BJ (cell line): Measurements from ENCODE around the gene HNRNPUL2. TPM values are rescaled to one million over a fixed set of nuclear protein-coding genes. Genes with fewer than 3 reads are reported as not detected.
"Not testable (repeated sequence)": the region's sequence is repeated elsewhere in the genome, so short reads cannot be mapped to it uniquely, and the experiment has no call there.

ENCODE experiments used
- CTCF ChIA-PET: fragments of 350-600 bp; formaldehyde crosslinking; extraction: SDS; loops from one replicate; lab custom pipeline; 2021; ENCODE audit warnings: antibody characterized with exemption, inconsistent platforms; lab: Yijun Ruan, JAX
- POLR2A ChIA-PET: fragments of 300-600 bp; sonication (Branson Sonifier 250); formaldehyde crosslinking; extraction: SDS; loops from one replicate; lab custom pipeline; 2021; ENCODE audit warnings: antibody characterized with exemption; lab: Charles Lee
- DNase-seq: peaks from one replicate; pipeline ENCODE4 v3.0.0-alpha.2; 2011; ENCODE audit warnings: low read depth
- H3K27me3 ChIP-seq: 2 replicates; pipeline ENCODE4 v1.6.0; 2011; ENCODE audit warnings: low read length; ENCODE audit not compliant: control insufficient read depth, insufficient read depth
- H3K36me3 ChIP-seq: 2 replicates; pipeline ENCODE4 v1.5.1; 2011; ENCODE audit warnings: low read length; ENCODE audit not compliant: control insufficient read depth, insufficient read depth
- H3K4me3 ChIP-seq: 2 replicates; pipeline ENCODE4 v1.5.1; 2011; ENCODE audit warnings: low read depth, mild to moderate bottlenecking, control low read depth, low read length
- CTCF ChIP-seq: IDR thresholded peaks from 2 replicates; pipeline ENCODE4 v1.5.1; 2011; ENCODE audit warnings: low read depth, mild to moderate bottlenecking, control low read depth, inconsistent platforms, low read length, moderate library complexity; ENCODE audit not compliant: insufficient read depth
- polyA plus RNA-seq: library from polyadenylated mRNA; depleted of rRNA; stranded (reverse); fragments of >200 nt; gene quantifications from 2 replicates; pipeline ENCODE4 v1.2.3, GENCODE V29; 2011

HNRNPUL2 gene
- polyA plus RNA-seq, 1 experiment = 10.0 TPM

DNA sequence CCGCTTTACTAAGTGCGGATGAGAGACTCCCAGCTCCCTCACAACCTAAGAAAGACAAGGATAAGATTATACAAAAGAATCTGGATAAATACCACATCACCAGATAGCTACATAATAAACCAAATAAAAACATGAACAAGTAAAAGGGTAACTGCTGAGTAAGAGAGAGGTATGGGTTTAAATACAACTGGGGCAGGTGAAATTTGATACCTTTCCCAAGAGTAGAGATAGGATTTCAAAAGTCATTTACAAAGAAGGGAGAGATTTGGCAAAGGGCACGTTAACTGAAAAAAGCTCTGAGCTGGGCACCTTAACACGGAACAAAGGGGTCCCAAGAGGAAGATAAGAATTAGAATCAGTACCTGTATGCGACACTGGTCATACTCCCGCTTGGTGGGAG, 50.1 kb downstream of the HNRNPUL2 start:
- TF ChIP-seq CTCF = no peak
- Histone ChIP-seq H3K36me3 (peaks cover 13% of the 10 kb centered on the region), H3K4me3 (no peak overlapping the region), H3K27me3 (no peaks in the 10 kb centered on the region)
- no peak for DNase-seq
- CTCF ChIA-PET = interaction anchor here (1.4 to 1.7 kb wide), 2 partner anchors 12 to 18 kb away, joined by 5 to 6 read pairs; partner anchors contain the start of gene LRRN4CL
- POLR2A ChIA-PET = no interaction called here

DNA sequence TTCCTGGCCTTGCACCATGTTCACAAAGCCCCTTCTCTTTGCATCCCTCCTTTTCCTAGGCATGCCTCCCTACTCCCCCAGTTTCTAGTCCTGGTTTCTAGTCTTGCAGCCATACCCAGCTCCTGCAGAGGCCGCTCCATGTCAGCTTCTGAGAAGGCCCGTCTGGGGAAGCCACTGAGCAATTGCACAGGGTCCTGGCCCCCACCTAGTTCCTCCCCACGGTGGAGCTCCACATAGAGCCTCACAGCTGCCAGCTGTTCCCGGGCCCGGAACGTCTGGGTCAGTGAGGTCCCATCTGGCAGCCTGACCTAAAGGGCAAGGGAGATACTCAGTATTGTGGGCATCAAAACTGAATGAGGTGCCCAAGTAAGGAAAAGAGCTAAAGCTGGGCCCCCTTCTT, 50.6 kb downstream of the HNRNPUL2 start:
- TF ChIP-seq CTCF = no peak
- no peak for DNase-seq

DNA sequence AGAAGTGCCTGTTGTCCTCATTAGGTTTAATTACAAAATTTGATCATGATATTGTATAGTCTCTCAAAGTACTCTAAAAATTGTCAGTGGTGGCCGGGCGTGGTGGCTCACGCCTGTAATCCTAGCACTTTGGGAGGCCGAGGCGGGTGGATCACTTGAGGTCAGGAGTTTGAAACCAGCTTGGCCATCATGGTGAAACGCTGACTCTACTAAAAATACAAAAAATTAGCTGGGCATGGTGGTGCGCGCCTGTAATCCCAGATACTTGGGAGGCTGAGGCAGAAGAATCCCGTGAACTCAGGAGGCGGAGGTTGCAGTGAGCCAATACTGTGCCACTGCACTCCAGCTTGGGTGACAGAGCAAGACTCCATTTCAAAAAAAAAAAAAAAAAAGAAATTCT, 51.8 kb downstream of the HNRNPUL2 start:
- not testable (repeated sequence) for DNase-seq, H3K4me3 ChIP-seq, H3K27me3 ChIP-seq
- H3K36me3 ChIP-seq = peaks cover 13% of the 10 kb centered on the region
- ChIA-PET POLR2A (interaction anchor here (1.3 kb wide), 1 partner anchor 10 kb away, joined by 18 read pairs; the partner anchor contains the start of genes C11orf98 and CSKMT), CTCF (interaction anchor here (0.7 to 1.2 kb wide), 2 partner anchors 15 to 197 kb away, joined by 3 to 4 read pairs; no protein-coding TSS in a partner anchor)

More for the DNA sequence above, 50.6 kb downstream of the HNRNPUL2 start:
- ChIA-PET CTCF (interaction anchor here (1.4 to 1.7 kb wide), 2 partner anchors 12 to 18 kb away, joined by 5 to 6 read pairs; partner anchors contain the start of gene LRRN4CL), POLR2A (no interaction called here)
- H3K36me3 ChIP-seq = peaks cover 13% of the 10 kb centered on the region
- H3K27me3 ChIP-seq = no peaks in the 10 kb centered on the region
- H3K4me3 ChIP-seq = no peak overlapping the region

GRCh38 chr11:62673196-62673525, 54.1 kb downstream of the HNRNPUL2 start:
- no peaks in the 10 kb centered on the region for H3K27me3 ChIP-seq
- no peak overlapping the region for H3K4me3 ChIP-seq
- POLR2A ChIA-PET = interaction anchor here (0.6 kb wide), 1 partner anchor 34 kb away, joined by 3 read pairs; the partner anchor contains the start of genes BSCL2 and GNG3
- peaks cover 17% of the 10 kb centered on the region for H3K36me3 ChIP-seq
- CTCF ChIA-PET = interaction anchor here (0.8 to 3.4 kb wide), 3 partner anchors 8 to 29 kb away, joined by 3 to 15 read pairs (median 3); no protein-coding TSS in a partner anchor
- no peak for TF ChIP-seq CTCF
- no peak for DNase-seq

DNA sequence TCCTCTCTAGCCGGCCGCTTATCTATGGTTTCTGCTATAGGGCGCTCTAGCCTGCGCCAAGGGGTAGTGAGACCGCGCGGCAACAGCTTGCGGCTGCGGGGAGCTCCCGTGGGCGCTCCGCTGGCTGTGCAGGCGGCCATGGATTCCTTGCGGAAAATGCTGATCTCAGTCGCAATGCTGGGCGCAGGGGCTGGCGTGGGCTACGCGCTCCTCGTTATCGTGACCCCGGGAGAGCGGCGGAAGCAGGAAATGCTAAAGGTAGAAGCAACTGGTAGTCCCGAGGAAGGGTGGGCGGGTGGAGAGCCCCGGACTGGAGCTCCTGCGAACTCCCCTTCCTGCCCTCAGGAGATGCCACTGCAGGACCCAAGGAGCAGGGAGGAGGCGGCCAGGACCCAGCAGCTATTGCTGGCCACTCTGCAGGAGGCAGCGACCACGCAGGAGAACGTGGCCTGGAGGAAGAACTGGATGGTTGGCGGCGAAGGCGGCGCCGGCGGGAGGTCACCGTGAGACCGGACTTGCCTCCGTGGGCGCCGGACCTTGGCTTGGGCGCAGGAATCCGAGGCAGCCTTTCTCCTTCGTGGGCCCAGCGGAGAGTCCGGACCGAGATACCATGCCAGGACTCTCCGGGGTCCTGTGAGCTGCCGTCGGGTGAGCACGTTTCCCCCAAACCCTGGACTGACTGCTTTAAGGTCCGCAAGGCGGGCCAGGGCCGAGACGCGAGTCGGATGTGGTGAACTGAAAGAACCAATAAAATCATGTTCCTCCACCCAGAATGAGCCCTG, 55.5 kb downstream of the HNRNPUL2 start, which contains the start of the genes LBHD1 and UQCC3:
LBHD1 (minus strand) TSS at position 660 of the 782 bp plus-strand sequence. CDS start 2,236 bp downstream, outside the sequence.
UQCC3 (plus strand) TSS at position 66 of the 782 bp plus-strand sequence; CDS start at position 139, 73 bp downstream.
- DNase-seq = no peak
- Histone ChIP-seq H3K36me3 (peaks cover 15% of the 10 kb centered on the region), H3K4me3 (peak within 1 kb of the TSS; percentile 78), H3K27me3 (no peaks in the 10 kb centered on the region)
- CTCF ChIA-PET = interaction anchor here (1.0 to 3.4 kb wide), 5 partner anchors 9 to 36 kb away, joined by 3 to 15 read pairs (median 5); partner anchors contain the start of genes BSCL2, GNG3 and LRRN4CL
- POLR2A ChIA-PET = interaction anchor here (0.6 to 0.8 kb wide), 2 partner anchors 18 to 668 kb away, joined by 3 to 4 read pairs; partner anchors contain the start of gene LRRN4CL
- no peak for TF ChIP-seq CTCF
